Vagina (tissue), 2 donors: ENCODE data around the gene KCNA10.

Source experiments
- POLR2A ChIP-seq, 2 donors: fragments of 450-650 bp; IDR thresholded peaks; one replicate each; pipeline ENCODE4 v1.6.1; 2017; ENCODE audit warnings: antibody characterized with exemption in 2 of 2, mild to moderate bottlenecking in 2 of 2, moderate library complexity in 2 of 2
- POLR2AphosphoS5 ChIP-seq, 2 donors: sonication (generic); formaldehyde crosslinking; IDR thresholded peaks; one replicate each; pipeline ENCODE4 v1.9.0; 2017; ENCODE audit warnings: antibody characterized with exemption in 2 of 2, mild to moderate bottlenecking in 2 of 2, low read depth in 1 of 2; ENCODE audit not compliant: insufficient read depth in 1 of 2
- TF ChIP-seq, protein P1 (sequence below), 3 experiments: fragments of 450-650 bp in 2 of 3; fragments of 200-600 bp in 1 of 3; sonication (generic) in 1 of 3; IDR thresholded peaks; one replicate each; pipeline ENCODE4 v1.5.1; 2017 to 2019; ENCODE audit warnings: antibody characterized with exemption in 3 of 3, mild to moderate bottlenecking in 2 of 3, moderate library complexity in 2 of 3

DNA sequence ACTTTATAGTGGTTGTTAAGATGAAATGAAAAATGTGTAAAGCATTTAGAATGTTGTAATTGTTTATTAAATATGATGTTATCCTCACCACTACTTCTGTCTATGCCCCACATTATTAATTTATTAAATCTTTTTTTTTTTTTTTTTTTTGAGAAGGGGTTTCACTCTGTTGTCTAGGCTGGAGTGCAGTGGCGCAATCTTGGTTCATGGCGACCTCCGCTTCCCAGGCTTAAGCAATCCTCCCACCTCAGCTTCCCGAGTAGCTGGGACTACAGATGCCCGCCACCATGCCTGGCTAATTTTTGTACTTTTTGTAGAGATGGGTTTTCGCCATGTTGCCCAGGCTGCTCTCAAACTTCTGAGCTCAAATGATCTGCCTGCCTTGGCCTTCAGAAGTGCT is 7.5 kb downstream of the KCNA10 start:
- TF ChIP-seq, protein P1, sequence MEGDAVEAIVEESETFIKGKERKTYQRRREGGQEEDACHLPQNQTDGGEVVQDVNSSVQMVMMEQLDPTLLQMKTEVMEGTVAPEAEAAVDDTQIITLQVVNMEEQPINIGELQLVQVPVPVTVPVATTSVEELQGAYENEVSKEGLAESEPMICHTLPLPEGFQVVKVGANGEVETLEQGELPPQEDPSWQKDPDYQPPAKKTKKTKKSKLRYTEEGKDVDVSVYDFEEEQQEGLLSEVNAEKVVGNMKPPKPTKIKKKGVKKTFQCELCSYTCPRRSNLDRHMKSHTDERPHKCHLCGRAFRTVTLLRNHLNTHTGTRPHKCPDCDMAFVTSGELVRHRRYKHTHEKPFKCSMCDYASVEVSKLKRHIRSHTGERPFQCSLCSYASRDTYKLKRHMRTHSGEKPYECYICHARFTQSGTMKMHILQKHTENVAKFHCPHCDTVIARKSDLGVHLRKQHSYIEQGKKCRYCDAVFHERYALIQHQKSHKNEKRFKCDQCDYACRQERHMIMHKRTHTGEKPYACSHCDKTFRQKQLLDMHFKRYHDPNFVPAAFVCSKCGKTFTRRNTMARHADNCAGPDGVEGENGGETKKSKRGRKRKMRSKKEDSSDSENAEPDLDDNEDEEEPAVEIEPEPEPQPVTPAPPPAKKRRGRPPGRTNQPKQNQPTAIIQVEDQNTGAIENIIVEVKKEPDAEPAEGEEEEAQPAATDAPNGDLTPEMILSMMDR (IDR thresholded peaks at IDR 0.05) = no peak
- TF ChIP-seq POLR2A (IDR thresholded peaks at IDR 0.05) (no peak), POLR2AphosphoS5 (IDR thresholded peaks at IDR 0.05; ENCODE audit: insufficient read depth in 1 of 2, low read depth in 1 of 2) (no peak)
